Neural crest cell (in vitro differentiated cells): Measurements from ENCODE around the gene VENTX. TPM values are rescaled to one million over a fixed set of nuclear protein-coding genes. Genes with fewer than 3 reads are reported as not detected.

Source experiments
- DNase-seq: peaks from one replicate; pipeline ENCODE4 v3.0.0; 2021; ENCODE audit warnings: low read depth, mixed read lengths, low spot score
- H3K27ac Mint-ChIP-seq: one replicate; pipeline ENCODE4 v1.8.0; 2021; ENCODE audit warnings: mild to moderate bottlenecking, mixed read lengths; ENCODE audit not compliant: unreplicated experiment
- H3K27me3 Mint-ChIP-seq: 2 replicates; pipeline ENCODE4 v1.8.0; 2021; ENCODE audit warnings: low read depth, mild to moderate bottlenecking, mixed read lengths
- H3K36me3 Mint-ChIP-seq: 2 replicates; pipeline ENCODE4 v1.8.0; 2021; ENCODE audit warnings: low read depth, mild to moderate bottlenecking, mixed read lengths
- H3K4me1 Mint-ChIP-seq: 2 replicates; pipeline ENCODE4 v1.8.0; 2021; ENCODE audit warnings: mixed read lengths
- H3K4me3 Mint-ChIP-seq: one replicate; pipeline ENCODE4 v1.8.0; 2021; ENCODE audit warnings: mild to moderate bottlenecking, mixed read lengths
- H3K9me3 Mint-ChIP-seq: 2 replicates; pipeline ENCODE4 v1.8.0; 2021; ENCODE audit warnings: mixed read lengths
- total RNA-seq: library from RNA; stranded (reverse); gene quantifications from 2 replicates; pipeline ENCODE4 v1.2.1, GENCODE V29; 2021
- TF ChIP-seq, protein P1 (sequence below): fragments of 200-600 bp; sonication (generic); conservative IDR thresholded peaks from 2 replicates; pipeline ENCODE4 v1.5.0; 2021; ENCODE audit warnings: antibody characterized with exemption, mild to moderate bottlenecking

VENTX gene
- total RNA-seq, 1 donor from 2014 or later = not detected

DNA sequence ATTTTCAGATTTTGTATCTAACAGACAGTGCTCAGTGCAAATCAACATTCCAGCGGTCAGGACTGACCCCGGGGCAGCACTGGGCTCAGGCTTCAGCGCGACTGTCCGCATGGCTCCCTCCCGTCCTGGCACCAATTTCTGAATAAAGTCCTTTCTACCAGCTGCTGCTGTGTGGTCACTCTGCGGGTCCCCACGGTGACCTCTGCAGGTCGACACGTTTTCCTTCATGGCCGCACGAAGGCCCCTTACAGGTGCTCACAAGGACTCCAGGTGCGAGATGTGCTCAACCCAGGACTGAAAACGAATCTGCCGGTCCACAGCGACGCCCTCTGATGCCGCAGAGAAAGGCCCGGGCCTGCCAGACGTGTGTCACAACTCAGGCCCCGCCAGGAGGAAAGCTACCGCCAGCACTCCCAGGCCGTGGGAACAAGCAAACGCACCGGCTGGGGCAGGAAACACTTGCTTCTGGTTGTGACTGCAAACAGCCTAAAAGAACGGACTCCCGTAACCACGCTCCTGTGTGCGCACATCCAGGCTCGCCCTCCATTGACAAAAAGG lies 11.3 kb upstream of the VENTX start:
- H3K27ac Mint-ChIP-seq = no peak overlapping the region
- H3K4me3 Mint-ChIP-seq = no peak overlapping the region
- H3K9me3 Mint-ChIP-seq = no peaks in the 10 kb centered on the region
- peaks cover 7% of the 10 kb centered on the region for H3K4me1 Mint-ChIP-seq
- peaks cover 69% of the 10 kb centered on the region for H3K27me3 Mint-ChIP-seq
- TF ChIP-seq, protein P1, sequence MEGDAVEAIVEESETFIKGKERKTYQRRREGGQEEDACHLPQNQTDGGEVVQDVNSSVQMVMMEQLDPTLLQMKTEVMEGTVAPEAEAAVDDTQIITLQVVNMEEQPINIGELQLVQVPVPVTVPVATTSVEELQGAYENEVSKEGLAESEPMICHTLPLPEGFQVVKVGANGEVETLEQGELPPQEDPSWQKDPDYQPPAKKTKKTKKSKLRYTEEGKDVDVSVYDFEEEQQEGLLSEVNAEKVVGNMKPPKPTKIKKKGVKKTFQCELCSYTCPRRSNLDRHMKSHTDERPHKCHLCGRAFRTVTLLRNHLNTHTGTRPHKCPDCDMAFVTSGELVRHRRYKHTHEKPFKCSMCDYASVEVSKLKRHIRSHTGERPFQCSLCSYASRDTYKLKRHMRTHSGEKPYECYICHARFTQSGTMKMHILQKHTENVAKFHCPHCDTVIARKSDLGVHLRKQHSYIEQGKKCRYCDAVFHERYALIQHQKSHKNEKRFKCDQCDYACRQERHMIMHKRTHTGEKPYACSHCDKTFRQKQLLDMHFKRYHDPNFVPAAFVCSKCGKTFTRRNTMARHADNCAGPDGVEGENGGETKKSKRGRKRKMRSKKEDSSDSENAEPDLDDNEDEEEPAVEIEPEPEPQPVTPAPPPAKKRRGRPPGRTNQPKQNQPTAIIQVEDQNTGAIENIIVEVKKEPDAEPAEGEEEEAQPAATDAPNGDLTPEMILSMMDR = no peak
- DNase-seq = no peak
- peaks cover 3% of the 10 kb centered on the region for H3K36me3 Mint-ChIP-seq

DNA sequence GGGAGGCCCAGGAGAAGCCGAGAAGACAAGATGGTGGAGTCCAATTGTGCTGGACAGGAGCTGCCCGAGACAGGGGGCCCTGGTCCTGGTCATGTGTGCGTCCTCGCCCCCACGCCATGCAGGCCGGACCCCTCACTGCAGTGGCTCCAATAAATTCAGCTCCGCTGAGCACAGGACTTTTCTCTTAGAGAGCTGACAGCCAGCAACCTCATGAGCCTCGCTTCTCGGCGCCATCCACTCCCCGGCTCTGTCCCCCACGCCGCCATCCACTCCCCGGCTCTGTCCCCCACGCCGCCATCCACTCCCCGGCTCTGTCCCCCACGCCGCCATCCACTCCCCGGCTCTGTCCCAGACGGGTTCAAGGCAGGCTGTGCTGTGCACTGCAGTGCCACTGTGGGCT lies 10.4 kb upstream of the VENTX start:
- TF ChIP-seq, protein P1 = no peak
- DNase-seq = no peak
- no peaks in the 10 kb centered on the region for H3K9me3 Mint-ChIP-seq
- H3K4me1 Mint-ChIP-seq = peaks cover 10% of the 10 kb centered on the region
- H3K27me3 Mint-ChIP-seq = peaks cover 73% of the 10 kb centered on the region
- no peak overlapping the region for H3K4me3 Mint-ChIP-seq
- peaks cover 3% of the 10 kb centered on the region for H3K36me3 Mint-ChIP-seq
- no peak overlapping the region for H3K27ac Mint-ChIP-seq

DNA sequence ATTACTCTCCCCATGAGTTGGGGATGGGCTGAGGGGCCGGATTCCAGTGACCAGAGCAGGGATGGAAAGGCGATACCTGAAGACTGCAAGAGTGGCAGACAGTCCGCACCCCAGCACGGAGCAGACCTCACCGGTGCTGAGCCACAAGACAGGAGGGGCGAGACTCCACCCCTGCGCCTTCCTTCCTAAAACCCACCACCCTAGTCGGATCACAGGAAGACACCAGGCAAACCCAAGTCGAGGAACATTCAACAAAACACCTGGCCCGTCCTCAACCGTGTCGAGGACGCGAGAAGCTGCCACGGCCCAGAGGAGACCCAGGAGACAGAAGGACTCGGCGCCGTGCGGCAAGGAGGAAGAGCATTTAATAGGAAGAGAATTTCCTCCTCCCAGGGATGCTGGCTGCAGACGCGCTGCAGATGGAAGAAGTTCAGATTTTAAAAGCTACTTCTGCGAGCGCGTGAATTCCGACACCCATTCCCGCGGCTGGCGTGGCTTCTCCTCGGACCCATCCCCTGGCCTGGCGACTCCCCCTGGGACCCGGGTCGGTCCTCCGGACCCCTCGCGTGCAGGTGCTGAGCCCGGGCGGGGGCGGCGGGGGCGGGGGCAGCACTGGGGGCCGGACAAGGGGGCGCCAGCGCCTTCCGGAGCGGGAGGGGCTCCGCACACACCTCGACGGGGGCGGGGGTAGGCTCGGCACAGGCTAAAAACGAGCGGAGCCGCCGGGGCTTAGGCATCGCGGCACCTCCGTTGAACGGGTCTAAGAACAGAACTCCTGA lies 8.2 kb upstream of the VENTX start:
- TF ChIP-seq, protein P1 = no peak
- DNase-seq = no peak
- Mint-ChIP-seq H3K27ac (no peak overlapping the region), H3K4me3 (peak overlapping the region; percentile 44), H3K4me1 (peaks cover 10% of the 10 kb centered on the region), H3K27me3 (peaks cover 87% of the 10 kb centered on the region), H3K36me3 (peaks cover 3% of the 10 kb centered on the region), H3K9me3 (no peaks in the 10 kb centered on the region)

DNA sequence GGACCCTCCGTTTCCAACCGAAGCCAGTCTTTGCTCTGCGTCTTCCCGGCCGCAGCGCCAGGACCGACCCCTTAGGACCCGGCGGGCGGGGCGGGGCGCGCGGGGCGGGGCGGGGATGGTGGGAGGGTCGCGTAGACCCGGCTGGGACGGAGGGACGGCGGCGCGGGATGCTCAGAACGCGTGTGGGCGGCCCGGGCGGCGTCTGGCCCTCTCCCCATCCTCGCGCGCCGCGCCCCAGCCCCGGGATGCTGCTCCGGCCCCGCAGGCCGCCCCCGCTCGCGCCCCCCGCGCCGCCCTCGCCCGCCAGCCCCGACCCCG lies 7.7 kb upstream of the VENTX start, which contains the start of gene UTF1:
TSS of gene UTF1 (plus strand) at position 174 of the 318 bp plus-strand sequence. CDS start at position 246, 72 bp downstream.
- H3K4me1 Mint-ChIP-seq = peaks cover 10% of the 10 kb centered on the region
- no peak within 1 kb of the TSS for H3K27ac Mint-ChIP-seq

DNA sequence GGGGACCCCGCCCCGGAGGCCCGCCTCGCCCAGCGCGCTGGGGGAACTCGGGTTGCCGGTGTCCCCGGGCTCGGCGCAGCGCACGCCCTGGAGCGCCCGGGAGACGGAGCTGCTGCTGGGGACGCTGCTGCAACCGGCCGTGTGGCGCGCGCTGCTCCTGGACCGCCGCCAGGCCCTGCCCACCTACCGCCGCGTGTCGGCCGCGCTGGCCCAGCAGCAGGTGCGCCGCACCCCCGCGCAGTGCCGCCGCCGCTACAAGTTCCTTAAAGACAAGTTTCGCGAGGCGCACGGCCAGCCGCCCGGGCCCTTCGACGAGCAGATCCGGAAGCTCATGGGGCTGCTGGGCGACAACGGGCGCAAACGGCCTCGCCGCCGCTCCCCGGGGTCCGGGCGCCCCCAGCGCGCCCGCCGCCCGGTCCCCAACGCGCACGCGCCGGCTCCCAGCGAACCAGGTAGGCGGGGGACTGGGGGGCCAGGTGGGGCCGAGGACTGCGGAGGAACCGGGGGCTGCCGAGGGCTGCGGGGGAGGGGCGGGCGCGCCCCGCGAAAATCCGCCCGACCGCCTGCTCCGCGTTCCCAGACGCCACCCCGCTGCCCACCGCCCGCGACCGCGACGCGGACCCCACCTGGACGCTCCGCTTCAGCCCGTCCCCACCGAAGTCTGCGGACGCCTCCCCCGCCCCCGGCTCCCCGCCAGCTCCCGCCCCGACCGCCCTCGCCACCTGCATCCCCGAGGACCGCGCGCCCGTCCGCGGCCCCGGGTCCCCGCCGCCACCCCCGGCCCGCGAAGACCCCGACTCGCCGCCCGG lies 7.1 kb upstream of the VENTX start:
- Mint-ChIP-seq H3K36me3 (peaks cover 3% of the 10 kb centered on the region), H3K4me3 (no peak overlapping the region), H3K27ac (no peak overlapping the region), H3K4me1 (peaks cover 10% of the 10 kb centered on the region), H3K27me3 (peaks cover 90% of the 10 kb centered on the region), H3K9me3 (no peaks in the 10 kb centered on the region)
- TF ChIP-seq, protein P1 = no peak
- DNase-seq = no peak

More for the DNA sequence above, 7.7 kb upstream of the VENTX start, which contains the start of gene UTF1:
- Mint-ChIP-seq H3K27me3 (peaks cover 90% of the 10 kb centered on the region), H3K4me3 (peak within 1 kb of the TSS; percentile 44), H3K36me3 (peaks cover 3% of the 10 kb centered on the region), H3K9me3 (no peaks in the 10 kb centered on the region)
- TF ChIP-seq, protein P1 = no peak
- DNase-seq = no peak
